ENCODE data around the gene FOXP1.

Gene FOXP1

DNA sequence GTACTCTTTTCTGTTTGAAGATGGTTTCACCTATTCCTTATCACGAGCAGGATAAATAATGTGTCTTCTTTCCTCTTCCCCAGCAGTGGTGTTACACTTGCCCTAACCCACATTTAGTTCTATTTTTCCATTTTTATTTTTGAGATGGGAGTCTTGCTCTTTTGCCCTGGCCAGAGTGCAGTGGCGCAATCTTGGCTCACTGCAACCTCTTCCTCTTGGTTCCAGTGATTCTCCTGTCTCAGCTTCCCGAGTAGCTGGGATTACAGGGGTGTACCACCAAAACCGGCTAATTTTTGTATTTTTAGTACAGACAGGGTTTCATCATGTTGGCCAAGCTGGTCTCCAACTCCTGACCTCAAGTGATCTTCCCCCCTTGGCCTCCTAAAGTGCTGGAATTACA is 372.4 kb downstream of the FOXP1 start:
- TF ChIP-seq CTCF (IDR thresholded peaks at IDR 0.05; ENCODE audit: low read depth, low read length, missing control alignments): no peak
- H3K4me3 ChIP-seq (ENCODE audit: low read depth, low read length): no peak overlapping the region

GRCh38 chr3:71210257-71211007 is 373.1 kb downstream of the FOXP1 start:
- no peak for DNase-seq (ENCODE audit: low read depth)
- no peak overlapping the region for H3K4me3 ChIP-seq (ENCODE audit: low read depth, low read length)
- TF ChIP-seq CTCF (IDR thresholded peaks at IDR 0.05; ENCODE audit: low read depth, low read length, missing control alignments): no peak

More for the DNA sequence above, 372.4 kb downstream of the FOXP1 start:
- no peak for DNase-seq (ENCODE audit: low read depth)

- TF ChIP-seq CTCF (IDR thresholded peaks at IDR 0.05; ENCODE audit: low read depth, low read length, missing control alignments): no peak
- no peak overlapping the region for H3K4me3 ChIP-seq (ENCODE audit: low read depth, low read length)
- DNase-seq (ENCODE audit: low read depth): no peak
Observed at GRCh38 chr3:71208211-71209095, 375.1 kb downstream of the FOXP1 start.

- H3K4me3 ChIP-seq (ENCODE audit: low read depth, low read length): no peak overlapping the region
- TF ChIP-seq CTCF (IDR thresholded peaks at IDR 0.05; ENCODE audit: low read depth, low read length, missing control alignments): no peak
- DNase-seq (ENCODE audit: low read depth): no peak
Observed at GRCh38 chr3:71207632-71208031, 375.9 kb downstream of the FOXP1 start.

- H3K4me3 ChIP-seq (ENCODE audit: low read depth, low read length): no peak overlapping the region
- no peak for TF ChIP-seq CTCF (IDR thresholded peaks at IDR 0.05; ENCODE audit: low read depth, low read length, missing control alignments)
- no peak for DNase-seq (ENCODE audit: low read depth)
Observed at GRCh38 chr3:71206305-71207165, 377.0 kb downstream of the FOXP1 start.

- TF ChIP-seq CTCF (IDR thresholded peaks at IDR 0.05; ENCODE audit: low read depth, low read length, missing control alignments): no peak
- no peak overlapping the region for H3K4me3 ChIP-seq (ENCODE audit: low read depth, low read length)
- no peak for DNase-seq (ENCODE audit: low read depth)
Observed at GRCh38 chr3:71203727-71204488, 379.6 kb downstream of the FOXP1 start.

Measured in GM12864 (cell line).